SKM-1 (cell line): ENCODE data around the gene TNFSF8.

ENCODE experiments used
- DNase-seq: peaks from one replicate; lab custom pipeline; 2025; ENCODE audit not compliant: unreplicated experiment; lab: John Stamatoyannopoulos, UW

Gene TNFSF8

DNA sequence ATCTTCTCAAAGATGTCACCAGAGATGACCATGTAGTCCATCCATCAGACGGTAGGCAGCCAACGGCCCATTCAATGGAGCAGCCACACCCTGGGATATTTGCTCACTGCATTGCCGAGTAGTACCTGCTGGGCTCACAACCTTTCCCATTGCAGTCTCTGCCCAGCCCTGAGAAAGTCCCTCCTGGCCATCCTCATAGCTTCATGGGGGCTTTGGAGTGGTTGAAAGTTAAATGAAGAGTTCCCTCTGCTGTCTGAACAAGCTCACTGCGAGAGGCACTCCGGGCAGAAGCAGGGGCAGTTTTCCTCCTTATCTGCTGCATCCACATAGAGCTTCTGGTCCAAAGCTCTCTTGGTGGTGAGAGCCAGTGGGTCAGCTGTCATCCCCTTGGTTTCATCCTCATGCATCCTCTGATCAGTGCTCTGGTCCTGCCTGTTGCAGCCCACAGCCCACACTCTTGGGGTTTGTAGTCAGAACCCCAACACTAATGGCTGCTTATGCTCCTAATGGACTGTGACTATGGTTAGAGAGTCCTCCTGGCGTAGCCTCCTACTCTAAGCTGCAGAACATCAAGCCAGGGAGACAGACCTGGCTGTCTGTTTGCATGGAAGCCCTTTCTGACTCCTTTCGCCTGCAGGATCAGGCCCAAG is 23.3 kb downstream of the TNFSF8 start:
- DNase-seq: no peak

DNA sequence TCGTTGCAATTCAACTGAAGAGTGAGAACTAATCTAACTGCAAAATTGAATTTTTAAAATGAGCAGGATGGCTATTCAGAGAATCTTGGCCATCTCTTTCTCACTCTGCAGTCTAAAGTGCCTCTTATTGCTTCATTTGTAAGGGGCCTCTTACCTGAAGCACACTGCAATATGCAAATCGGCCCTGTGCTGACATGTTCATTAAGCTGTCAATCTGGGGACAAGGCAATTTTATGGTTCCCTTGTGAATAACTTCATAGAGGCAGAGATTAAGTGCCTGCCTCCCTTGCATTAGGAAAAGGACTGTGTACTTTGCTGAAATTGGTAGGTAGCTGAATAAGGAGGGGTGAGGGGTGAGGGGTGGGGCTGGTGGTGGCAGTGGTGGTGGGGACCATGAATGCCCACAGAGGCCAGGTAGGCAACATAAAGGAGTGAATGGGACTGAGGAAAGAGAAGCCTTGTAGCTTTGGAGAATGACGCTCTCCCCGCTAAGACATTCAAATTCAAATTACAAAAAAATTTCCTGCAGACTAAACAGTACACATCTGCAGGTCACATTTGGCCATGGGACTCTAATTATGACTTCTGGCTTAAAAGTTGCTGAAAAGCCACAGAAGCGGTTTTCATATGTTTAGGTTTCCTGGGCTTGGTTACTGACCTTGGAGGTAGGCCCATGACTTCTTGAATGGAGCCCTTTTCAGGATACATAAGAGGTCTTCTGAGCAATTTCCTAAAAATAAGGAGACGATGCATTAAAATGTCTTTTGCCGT is 25.0 kb downstream of the TNFSF8 start:
- DNase-seq: no peak

DNA sequence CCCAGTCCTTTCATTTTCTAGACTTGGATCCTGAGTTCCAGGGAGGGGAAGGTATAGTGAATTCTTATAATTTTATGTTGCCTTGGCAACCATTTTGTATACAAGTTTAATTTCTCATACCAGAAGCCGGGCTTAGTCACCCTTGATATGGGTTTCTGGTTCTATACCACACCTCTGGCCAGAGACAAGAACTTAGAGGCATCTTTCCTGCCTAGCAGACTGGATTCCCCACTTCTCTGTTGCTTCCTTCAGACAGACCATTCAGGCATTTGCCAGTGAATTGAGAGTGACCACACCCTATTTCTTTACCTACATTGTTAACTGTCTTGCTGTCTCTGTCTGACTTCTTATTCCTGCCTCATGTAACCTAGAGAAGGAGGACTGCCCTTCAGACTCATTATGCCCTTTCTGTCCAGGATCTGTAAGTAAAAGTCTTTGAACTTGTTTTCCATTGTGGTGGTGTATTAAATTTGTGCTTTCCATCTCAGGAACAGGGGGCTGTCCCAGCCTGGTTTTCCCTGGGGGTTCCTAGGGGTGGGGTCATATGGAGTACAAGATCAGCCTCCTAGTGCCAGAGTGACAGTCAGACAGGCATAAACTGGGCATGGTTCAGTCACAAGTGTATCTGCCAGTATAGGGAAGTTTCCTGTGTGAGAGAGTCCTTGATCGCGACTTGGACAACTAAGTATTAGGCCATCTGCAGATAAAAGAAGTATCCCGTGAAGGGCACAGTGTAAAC is 27.4 kb downstream of the TNFSF8 start:
- no peak for DNase-seq

DNA sequence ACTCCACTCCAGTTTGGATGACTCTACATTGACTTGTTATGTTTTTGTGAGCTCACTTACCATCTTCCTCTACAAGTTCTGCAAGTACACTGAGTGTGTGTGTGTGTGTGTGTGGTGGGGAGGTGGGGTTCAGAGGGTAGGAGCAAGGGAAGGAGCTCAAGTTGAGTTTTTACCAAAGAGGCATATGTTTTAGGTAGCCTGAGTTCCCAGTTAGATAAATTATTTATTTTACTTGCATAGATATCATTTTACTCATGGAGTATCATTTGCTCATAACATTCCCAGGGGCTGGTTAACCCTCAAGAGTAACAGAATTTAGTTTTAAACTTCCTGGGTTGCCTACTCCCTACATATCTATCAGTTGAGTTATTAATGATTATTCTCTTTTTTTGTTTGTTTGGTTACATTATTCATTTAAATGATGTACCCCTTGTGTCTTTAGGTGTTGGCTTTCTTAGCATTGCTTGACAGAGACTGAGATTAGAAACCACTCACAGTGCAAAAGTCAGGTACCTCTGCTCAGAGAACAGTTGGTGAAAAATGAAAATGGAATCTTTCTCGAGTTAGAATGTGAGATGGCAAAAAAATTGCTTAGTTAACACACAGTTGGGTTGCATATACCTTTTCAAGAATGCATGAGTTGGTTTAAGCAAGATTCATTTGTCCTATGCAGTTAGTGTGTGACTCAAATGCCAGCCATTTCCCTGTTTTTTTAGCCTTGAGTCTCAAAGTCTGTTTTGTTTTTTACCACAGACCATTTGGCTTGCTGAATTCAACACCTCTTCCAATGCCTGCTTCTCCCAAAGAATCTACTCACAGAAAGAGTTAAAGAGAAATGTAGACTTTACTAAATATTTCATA is 29.2 kb downstream of the TNFSF8 start:
- DNase-seq: no peak

DNA sequence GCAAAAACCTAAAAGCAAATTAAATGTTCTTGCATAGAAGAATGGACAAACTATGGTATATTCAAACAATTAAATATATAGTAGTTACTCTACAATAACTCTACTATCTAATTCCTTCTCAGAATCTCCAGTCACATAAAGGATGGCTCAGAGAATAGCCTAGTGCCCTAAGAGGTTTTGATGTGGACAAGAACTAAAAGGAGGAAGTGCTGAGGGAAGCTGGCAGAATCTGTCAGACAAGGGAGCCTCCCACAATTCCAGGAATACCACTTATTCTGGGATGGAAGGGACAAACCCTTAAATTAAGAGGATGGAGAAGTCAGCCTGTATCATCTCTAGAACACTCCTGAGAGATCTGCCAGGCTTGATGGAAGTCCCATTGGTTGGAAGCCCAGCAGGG is 30.4 kb downstream of the TNFSF8 start:
- no peak for DNase-seq

DNA sequence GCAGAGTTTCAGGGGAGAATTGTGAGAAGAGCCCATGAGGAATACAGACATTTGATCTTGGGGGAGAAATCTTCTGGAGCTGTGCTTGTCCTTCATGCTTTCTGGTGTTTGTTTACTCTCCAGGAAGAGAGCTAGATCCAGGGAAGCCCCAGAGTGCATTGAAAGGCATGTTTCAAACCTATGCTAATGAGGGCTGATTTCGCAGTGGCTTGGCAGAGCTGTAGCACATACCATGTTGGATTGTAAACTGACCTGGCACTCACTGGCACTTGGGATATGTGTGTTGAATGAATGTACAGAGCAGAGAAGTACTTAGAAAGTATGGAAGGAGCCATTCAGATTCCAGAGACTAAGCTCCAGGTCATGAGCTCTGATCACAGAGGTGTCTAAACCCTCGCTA is 30.9 kb downstream of the TNFSF8 start:
- no peak for DNase-seq

DNA sequence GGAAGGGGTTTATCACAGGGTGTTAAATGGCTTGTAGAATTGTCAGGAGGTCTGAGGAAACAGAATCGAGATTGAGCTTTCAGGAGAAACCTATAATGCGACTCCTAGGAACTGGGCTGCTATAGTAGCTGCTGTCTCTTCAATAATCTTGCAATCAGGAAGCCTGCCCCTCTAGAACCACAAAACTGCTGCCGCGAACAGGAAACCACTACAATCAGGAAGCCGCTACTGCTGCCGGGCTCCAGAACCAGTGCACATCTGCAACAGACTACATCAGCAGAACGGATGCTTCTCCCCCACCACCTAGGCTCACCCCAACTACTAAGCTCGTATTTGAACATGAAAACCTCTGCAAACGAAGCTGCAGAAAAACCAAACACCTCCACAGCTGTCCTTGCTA is 31.6 kb downstream of the TNFSF8 start:
- no peak for DNase-seq

DNA sequence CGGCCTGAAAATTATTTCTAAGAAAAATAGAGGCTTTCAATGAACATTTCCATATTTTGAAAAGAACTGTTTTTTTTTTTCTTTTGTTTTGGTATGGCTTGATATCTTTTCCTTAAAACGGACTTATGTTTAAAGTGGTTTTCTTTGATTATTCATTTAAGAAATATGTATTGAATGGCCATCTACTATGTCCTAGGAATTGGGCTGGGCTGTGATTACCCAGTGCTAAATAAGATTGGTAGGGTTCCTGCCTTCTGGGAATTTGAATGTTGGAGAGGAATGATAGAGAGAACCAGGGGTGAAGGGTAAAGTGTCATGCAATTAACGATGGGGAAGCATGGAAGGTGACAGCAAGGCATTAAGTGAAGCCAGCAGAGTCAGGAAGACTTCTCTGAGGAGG is 33.2 kb downstream of the TNFSF8 start:
- DNase-seq: no peak

DNA sequence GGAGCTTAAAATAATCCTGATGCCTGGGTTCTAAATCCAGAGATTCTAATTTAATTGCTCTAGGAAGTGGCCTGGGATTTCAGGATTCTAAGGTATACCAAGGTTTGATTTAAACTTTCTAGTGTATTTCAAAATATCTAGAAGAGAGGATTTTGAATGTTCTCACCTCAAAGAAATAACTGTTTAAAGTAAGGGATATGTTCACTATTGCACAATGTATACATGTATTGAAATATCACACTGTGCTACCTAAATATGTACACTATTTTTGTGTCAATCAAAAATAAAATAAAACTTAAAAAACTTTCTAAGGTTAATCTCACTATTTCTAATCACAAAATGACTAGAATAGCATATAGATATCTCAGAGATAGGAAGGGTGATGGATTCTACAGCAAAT is 34.0 kb downstream of the TNFSF8 start:
- no peak for DNase-seq

DNA sequence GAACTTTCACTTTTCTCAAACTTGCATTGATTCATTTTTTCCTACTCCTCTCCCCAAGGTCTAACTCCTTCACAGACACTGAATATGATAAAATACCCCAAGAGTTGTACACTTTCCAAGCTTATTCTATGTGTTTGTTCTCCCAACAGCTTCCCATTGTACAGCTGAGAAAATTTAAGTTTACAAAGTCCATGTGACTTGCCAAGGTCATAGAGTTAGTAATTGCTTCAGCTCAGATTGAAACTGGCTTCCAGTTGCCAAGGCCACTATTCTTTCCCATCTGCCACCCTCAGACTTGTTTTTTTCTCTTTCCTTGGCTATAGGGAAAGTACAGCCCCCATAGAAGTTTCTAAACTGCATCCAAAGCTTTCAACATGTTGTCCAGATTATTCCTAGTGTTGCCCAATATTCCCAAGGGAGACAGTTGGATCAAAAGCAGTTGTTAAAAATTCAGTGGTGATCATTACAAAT is 34.8 kb downstream of the TNFSF8 start:
- DNase-seq: no peak

DNA sequence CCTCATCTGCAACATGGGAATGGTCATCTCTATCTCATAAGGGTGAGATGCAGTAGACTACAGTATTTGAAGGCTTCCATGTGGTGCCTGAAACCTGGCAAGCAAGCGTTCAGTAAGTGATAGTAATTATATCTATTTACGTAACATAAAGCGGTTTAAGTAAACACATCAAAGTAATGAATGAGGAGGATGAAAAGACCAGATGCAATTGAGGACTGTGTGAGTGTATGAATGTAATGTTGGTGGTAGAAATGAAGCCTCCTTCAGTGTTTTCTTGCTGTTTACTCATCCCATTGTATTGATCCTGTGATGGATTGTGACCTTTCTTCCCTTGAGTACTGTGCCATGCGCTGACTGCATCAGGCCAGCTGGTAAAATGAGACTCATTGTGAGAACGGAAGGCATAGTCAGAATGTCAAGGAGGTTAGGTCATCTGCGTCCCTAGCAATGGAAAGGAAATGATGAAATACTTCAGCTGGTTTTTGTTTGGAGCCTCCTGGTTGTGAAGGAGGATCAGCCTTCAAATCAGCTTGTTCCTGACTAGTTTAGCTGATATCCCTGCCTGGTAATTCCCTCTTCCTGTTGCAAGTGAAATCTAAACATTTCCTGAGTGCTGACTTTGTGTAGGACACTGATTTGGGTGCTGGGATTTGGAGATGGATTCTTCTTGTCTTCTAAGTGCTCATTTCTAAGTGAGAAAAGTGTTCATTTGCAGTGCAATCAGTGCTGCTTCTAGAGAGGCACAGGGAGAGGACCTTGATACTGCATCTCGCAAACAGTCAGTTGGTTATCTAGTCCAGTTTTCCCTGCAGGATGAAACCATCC is 35.6 kb downstream of the TNFSF8 start:
- DNase-seq: no peak

DNA sequence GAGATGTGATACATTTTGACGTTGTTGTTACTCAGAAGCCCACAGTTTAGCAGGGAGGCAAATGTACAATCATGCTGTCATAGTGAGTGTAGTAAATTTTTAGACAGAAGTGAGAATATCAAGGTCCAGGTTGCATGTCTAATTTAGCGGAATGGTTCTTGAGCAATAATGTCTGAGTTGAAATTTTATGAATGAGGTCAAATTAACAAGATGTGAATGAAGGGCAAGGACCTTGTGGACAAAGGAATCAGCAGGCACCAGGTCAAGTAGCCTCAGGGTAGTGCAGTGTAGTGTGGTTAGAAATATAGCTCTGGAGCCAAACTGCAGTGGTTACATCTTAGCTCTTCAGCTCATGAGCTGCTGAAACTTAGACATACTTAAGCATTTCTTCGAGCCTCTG is 36.2 kb downstream of the TNFSF8 start:
- DNase-seq: no peak

DNA sequence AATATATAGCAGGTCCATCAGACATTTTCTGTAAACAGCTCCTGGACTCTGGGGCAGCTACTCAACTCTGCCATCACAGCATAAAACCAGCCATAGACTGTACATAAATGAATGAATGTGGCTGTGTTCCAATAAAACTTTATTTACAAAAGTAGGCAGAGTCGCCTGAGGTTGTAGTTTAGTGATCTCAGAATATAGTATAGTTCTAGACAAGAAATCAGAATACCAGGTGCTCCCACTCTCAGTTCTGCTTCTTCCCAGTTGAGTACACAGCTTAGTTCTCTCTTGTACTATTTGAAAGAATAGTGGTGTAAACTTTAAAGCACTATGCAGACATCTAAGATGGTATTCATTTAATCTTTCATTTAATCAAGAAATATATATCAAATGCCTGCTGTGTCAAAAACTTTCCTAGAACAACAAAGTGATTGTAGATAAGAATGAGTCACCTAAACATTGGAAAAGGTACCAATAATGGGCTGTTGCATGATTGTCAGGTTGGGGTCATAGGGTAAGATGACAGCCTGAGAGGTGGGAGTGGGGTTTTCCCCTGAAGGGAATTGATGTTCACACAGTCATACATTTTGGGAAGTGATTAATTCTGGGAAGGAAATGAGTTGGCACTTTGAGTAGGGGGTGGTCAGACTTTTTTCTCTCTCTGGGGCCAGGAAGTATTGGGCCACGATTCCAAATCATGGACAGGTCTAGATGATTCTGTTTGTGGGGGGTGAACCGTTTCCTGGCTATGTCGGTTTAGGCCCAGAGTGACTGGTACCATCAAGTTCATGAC is 37.0 kb downstream of the TNFSF8 start:
- DNase-seq: no peak

DNA sequence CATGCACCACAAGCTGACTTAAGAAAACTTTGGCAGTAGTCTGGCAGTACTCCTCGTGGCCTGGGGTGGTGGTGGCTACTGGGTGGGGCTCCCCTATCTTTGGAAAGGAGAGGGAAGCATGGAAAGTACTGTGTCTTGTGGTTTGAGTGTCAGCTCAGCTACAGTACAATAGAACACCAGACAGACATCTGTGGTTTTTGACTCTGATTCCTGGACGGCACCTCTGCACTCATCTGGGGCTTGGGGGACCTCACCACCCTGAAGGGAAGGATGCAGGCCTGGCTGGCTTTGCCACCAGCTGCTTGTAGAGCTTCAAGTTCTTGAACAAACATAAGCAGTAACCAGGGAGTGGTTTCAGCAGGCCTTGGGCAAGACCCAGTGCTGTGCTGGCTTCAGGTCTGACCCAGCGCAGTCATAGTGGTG is 40.6 kb downstream of the TNFSF8 start:
- no peak for DNase-seq

DNA sequence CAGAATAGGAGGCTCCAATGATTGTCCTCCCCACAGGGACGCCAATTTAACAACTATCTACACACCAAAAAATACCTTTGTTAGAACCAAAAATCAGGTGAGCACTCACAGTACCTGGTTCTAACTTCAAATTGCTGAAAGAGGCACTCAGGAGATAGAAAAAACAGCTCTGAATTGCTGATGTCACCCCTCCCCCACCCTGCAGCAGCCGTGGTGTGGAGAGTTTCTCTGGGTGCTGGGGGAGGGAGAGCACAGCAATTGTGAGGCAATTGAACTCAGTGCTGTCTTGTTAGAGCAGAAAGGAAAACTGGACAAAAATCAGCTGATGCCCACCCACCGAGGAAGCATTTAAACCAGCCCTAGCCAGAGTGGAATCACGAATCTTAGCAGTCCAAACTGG is 41.8 kb downstream of the TNFSF8 start:
- DNase-seq: no peak

DNA sequence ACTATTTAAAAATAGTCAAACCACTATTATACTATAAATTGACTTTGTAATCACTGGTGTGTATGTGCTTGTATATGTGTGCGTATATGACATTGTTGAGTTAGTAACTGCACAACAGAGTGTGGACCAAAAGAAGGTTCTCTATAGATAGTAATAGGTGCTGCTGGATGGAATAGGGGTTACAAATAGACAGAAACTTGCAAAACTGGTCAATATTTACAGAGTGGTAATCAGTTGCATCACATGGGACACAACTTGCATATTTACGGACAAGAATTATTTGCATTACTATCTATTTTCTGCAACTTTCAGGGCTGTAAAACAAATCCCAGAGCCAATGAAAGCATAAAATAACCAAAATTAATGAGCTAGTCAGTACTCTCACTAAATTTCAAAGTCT is 42.4 kb downstream of the TNFSF8 start:
- DNase-seq: no peak

DNA sequence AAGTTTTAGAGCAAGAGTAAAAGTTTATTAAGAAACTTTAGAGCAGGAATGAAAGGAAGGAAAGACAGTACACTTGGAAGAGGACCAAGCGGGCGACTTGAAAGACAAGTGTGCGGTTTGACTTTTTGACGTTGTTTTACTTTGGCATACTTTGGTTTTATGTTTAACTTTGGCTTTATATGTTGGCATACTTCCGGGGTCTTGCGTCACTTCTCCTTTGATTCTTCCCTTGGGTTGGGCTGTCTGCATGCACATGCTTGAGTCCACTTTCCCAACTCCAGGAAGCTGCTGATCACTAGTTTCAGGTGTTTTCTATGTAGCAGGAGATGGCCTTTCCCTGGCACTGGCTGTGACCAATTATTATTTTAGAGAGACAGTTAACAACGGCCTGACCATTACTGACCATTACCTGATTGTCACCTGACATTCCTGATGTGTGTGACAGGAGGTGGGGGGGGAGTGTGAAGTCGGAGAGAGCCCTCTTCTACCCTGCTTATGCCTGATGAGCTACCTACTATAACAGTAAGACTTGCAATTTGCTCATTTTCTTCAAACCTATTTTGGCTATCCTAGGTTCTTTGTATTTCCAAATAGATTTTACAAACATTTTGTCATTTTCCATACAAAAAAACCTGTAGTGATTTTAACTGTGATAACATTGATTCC is 45.5 kb downstream of the TNFSF8 start:
- DNase-seq: no peak

DNA sequence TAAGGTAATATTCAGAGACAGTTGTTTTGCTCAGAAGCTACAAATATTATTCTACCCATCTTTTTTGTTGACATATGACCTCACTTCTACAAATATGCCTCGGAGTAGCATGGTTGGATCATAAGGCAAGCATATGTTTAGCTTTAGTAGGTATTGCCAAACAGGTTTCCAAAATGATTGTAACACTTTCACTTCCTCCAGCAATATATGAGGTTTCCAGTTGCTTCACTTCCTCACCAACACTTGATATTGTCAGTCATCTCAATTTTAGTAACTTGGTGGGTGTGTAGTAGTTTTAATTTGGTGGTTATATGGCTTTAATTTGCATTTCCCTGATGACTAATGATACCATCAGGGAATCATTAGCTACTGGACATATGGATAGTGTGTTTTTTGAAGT is 46.7 kb downstream of the TNFSF8 start:
- DNase-seq: peak; percentile 59

DNA sequence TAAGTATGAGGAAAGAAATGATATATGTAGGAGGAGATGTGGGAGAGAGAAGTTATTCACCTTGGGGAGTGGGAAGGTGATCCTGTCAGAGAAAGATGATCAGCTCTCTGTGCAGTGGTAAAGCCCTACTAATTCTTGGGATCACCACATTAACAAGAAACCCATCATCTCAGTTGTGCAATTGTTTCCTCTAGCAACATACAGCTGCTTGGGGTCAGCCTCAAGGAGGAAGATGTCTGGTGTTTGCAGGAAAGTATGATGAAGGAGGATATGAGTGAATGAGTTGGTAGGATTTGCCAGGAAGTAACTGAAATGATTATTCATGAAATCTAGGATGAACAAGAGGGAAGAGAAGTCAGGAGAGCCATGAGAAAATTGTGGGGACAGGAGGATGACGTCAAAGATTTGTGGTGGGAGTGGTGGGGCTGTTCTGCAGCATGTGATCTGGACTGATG is 50.1 kb downstream of the TNFSF8 start:
- no peak for DNase-seq
